Breast epithelium (tissue), 4 donors: ENCODE results near the gene BMPER. TPM values are rescaled to one million over a fixed set of nuclear protein-coding genes. Genes with fewer than 3 reads are reported as not detected.

Experiments
- DNase-seq, 2 donors: peaks; one replicate each; pipeline ENCODE4 v3.0.0-alpha.2; 2019; ENCODE audit warnings: low spot score in 2 of 2
- H3K27ac ChIP-seq, 2 donors: fragments of 200-600 bp; sonication (generic) in 1 of 2; one replicate each; pipeline ENCODE4 v1.5.1; 2016 to 2019; ENCODE audit warnings: mild to moderate bottlenecking in 1 of 2
- H3K27me3 ChIP-seq, 2 donors: fragments of 200-600 bp; sonication (generic) in 1 of 2; one replicate each; pipeline versions ENCODE4 v1.5.1 to v1.6.0; 2017 to 2019; ENCODE audit warnings: control low read depth in 1 of 2, mild to moderate bottlenecking in 1 of 2
- H3K36me3 ChIP-seq: fragments of 200-600 bp; one replicate; pipeline ENCODE4 v1.5.1; 2019
- H3K4me1 ChIP-seq, 2 donors: fragments of 200-600 bp; sonication (generic); one replicate each; pipeline ENCODE4 v1.5.1; 2016 to 2019; ENCODE audit warnings: control low read depth in 1 of 2
- H3K4me3 ChIP-seq, 3 donors: fragments of 200-600 bp; sonication (generic); 1 replicate in 2 of 3; 2 replicates in 1 of 3; pipeline ENCODE4 v1.5.1; 2016 to 2019; ENCODE audit warnings: mild to moderate bottlenecking in 3 of 3, moderate library complexity in 2 of 3
- H3K9me3 ChIP-seq, 2 donors: fragments of 200-600 bp; sonication (generic) in 1 of 2; one replicate each; pipeline ENCODE4 v1.5.1; 2016 to 2019; ENCODE audit warnings: control low read depth in 1 of 2
- CTCF ChIP-seq, 3 donors: fragments of 450-650 bp; IDR thresholded peaks; one replicate each; pipeline ENCODE4 v1.5.1; 2016 to 2017; ENCODE audit warnings: antibody characterized with exemption in 3 of 3, mild to moderate bottlenecking in 3 of 3, moderate library complexity in 3 of 3
- POLR2A ChIP-seq: fragments of 450-650 bp; IDR thresholded peaks from one replicate; pipeline ENCODE4 v1.6.1; 2016; ENCODE audit warnings: antibody characterized with exemption, mild to moderate bottlenecking, moderate library complexity
- POLR2AphosphoS5 ChIP-seq, 3 donors: sonication (generic); formaldehyde crosslinking; IDR thresholded peaks; one replicate each; pipeline ENCODE4 v1.6.1; 2017; ENCODE audit warnings: antibody characterized with exemption in 3 of 3
- intact Hi-C: fragments of 100-400 bp; cut with DNase I; formaldehyde crosslinking; loops from one replicate; pipeline ENCODE4 v1.15.1; 2023; ENCODE audit warnings: low total_unique reads
- total RNA-seq, 3 donors: library from RNA; depleted of rRNA; stranded (reverse); fragments of >200 nt; gene quantifications; one replicate each; pipeline ENCODE4 v1.1.0, GENCODE V29; 2016

BMPER gene
- total RNA-seq, 3 donors from 2014 or later = 1.6 to 6.9 (median 2.0) TPM

GRCh38 chr7:33981671-33982424 lies 76.5 kb downstream of the BMPER start:
- no peak for DNase-seq
- Histone ChIP-seq H3K4me3 (no peak overlapping the region), H3K4me1 (no peaks in the 10 kb centered on the region), H3K9me3 (no peaks in the 10 kb centered on the region), H3K36me3 (no peaks in the 10 kb centered on the region), H3K27ac (no peak overlapping the region), H3K27me3 (no peaks in the 10 kb centered on the region)
- intact Hi-C loops = no loop called here
- no peak for TF ChIP-seq POLR2AphosphoS5 (IDR thresholded peaks at IDR 0.05)
- TF ChIP-seq CTCF (IDR thresholded peaks at IDR 0.05) = no peak
- TF ChIP-seq POLR2A = no peak

- intact Hi-C loops = no loop called here
- Histone ChIP-seq H3K27me3 (no peaks in the 10 kb centered on the region), H3K4me3 (no peak overlapping the region), H3K4me1 (no peaks in the 10 kb centered on the region), H3K27ac (no peak overlapping the region), H3K9me3 (no peaks in the 10 kb centered on the region), H3K36me3 (no peaks in the 10 kb centered on the region)
- TF ChIP-seq POLR2AphosphoS5 (IDR thresholded peaks at IDR 0.05) (no peak), POLR2A (no peak), CTCF (IDR thresholded peaks at IDR 0.05) (no peak)
- DNase-seq = no peak
Observed at GRCh38 chr7:33982425-33982786, 77.1 kb downstream of the BMPER start.

- Histone ChIP-seq H3K27me3 (no peaks in the 10 kb centered on the region), H3K36me3 (no peaks in the 10 kb centered on the region), H3K4me3 (no peak overlapping the region), H3K9me3 (no peaks in the 10 kb centered on the region), H3K4me1 (no peaks in the 10 kb centered on the region), H3K27ac (peak overlapping the region; percentile 67 to 76)
- no peak for DNase-seq
- TF ChIP-seq POLR2A (no peak), CTCF (IDR thresholded peaks at IDR 0.05) (no peak), POLR2AphosphoS5 (IDR thresholded peaks at IDR 0.05) (no peak)
- intact Hi-C loops = no loop called here
Observed at GRCh38 chr7:33986451-33986850, 81.1 kb downstream of the BMPER start.

GRCh38 chr7:33986951-33987947 lies 81.9 kb downstream of the BMPER start:
- intact Hi-C loops = no loop called here
- no peaks in the 10 kb centered on the region for H3K9me3 ChIP-seq
- H3K27me3 ChIP-seq = no peaks in the 10 kb centered on the region
- H3K36me3 ChIP-seq = no peaks in the 10 kb centered on the region
- H3K4me1 ChIP-seq = no peaks in the 10 kb centered on the region
- no peak for TF ChIP-seq CTCF (IDR thresholded peaks at IDR 0.05)
- peak in 1 of 3 donors; percentile 24 for TF ChIP-seq POLR2AphosphoS5 (IDR thresholded peaks at IDR 0.05)
- no peak for TF ChIP-seq POLR2A
- no peak overlapping the region for H3K4me3 ChIP-seq
- no peak for DNase-seq
- H3K27ac ChIP-seq = peak overlapping the region; percentile 67 to 76

GRCh38 chr7:33996899-33997298 lies 91.6 kb downstream of the BMPER start:
- Histone ChIP-seq H3K36me3 (no peaks in the 10 kb centered on the region), H3K9me3 (no peaks in the 10 kb centered on the region), H3K27ac (no peak overlapping the region), H3K27me3 (no peaks in the 10 kb centered on the region), H3K4me1 (no peaks in the 10 kb centered on the region), H3K4me3 (no peak overlapping the region)
- intact Hi-C loops = no loop called here
- no peak for DNase-seq
- TF ChIP-seq POLR2AphosphoS5 (IDR thresholded peaks at IDR 0.05) (no peak), POLR2A (no peak), CTCF (IDR thresholded peaks at IDR 0.05) (no peak)
